Measurements from ENCODE around the gene IL1R1. TPM values are rescaled to one million over a fixed set of nuclear protein-coding genes. Genes with fewer than 3 reads are reported as not detected.

The IL1R1 gene
- total and polyA plus RNA-seq, 10 of the 15 experiments (the other 5 are each of a cell fraction or from before 2014, with no cell fraction given), result 0.17 to 13.2 (median 0.53) TPM

DNA sequence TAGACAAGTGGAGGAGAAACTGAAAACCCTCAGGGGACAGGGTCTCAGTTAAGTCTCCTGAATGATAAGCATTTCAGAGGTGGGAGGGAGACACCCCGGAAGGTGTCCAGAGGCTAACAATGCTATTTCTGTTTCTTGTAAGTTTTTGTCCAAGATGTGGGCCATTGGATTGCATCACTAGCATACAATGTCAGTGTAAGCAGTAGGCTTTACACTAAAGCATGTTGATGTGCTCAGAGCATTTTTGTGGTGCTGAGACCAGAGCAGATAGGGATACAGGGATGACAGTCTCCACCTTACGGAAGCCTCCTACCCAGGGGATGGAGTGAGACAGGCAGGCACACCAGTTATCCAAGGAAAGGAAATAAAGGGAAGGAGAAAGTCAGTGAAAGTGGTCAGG is 2.2 kb upstream of the IL1R1 start (continued):
- no peak for TF ChIP-seq SMARCA5 (IDR thresholded peaks at IDR 0.05)
- TF ChIP-seq TCF7 (IDR thresholded peaks at IDR 0.05; ENCODE audit: borderline replicate concordance), result no peak
- TF ChIP-seq, protein P1, sequence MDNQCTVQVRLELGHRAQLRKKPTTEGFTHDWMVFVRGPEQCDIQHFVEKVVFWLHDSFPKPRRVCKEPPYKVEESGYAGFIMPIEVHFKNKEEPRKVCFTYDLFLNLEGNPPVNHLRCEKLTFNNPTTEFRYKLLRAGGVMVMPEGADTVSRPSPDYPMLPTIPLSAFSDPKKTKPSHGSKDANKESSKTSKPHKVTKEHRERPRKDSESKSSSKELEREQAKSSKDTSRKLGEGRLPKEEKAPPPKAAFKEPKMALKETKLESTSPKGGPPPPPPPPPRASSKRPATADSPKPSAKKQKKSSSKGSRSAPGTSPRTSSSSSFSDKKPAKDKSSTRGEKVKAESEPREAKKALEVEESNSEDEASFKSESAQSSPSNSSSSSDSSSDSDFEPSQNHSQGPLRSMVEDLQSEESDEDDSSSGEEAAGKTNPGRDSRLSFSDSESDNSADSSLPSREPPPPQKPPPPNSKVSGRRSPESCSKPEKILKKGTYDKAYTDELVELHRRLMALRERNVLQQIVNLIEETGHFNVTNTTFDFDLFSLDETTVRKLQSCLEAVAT (IDR thresholded peaks at IDR 0.05), result no peak
- TF ChIP-seq MXI1 (IDR thresholded peaks at IDR 0.05; ENCODE audit: low read depth, low read length), result no peak
- no peak for TF ChIP-seq FOS (IDR thresholded peaks at IDR 0.05; ENCODE audit: borderline replicate concordance, extremely low read depth, insufficient read length)
- TF ChIP-seq SRF (IDR thresholded peaks at IDR 0.05; ENCODE audit: low read depth in 2 of 2, low read length in 2 of 2), result no peak
- no peak for TF ChIP-seq FOXK2 (IDR thresholded peaks at IDR 0.05)
- TF ChIP-seq, protein P2, sequence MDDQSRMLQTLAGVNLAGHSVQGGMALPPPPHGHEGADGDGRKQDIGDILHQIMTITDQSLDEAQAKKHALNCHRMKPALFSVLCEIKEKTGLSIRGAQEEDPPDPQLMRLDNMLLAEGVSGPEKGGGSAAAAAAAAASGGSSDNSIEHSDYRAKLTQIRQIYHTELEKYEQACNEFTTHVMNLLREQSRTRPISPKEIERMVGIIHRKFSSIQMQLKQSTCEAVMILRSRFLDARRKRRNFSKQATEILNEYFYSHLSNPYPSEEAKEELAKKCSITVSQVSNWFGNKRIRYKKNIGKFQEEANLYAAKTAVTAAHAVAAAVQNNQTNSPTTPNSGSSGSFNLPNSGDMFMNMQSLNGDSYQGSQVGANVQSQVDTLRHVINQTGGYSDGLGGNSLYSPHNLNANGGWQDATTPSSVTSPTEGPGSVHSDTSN (IDR thresholded peaks at IDR 0.05; ENCODE audit: insufficient replicate concordance, low read depth, low read length), result no peak
